NCI-H526 (cell line): ENCODE measurements around the gene NSUN2.

Experiments used
- DNase-seq, 2 experiments: peaks; one replicate each; lab custom pipeline; 2025; lab: John Stamatoyannopoulos, UW

Gene NSUN2

GRCh38 chr5:6604341-6604740 is 28.5 kb downstream of the NSUN2 start:
- no peak for DNase-seq

GRCh38 chr5:6603643-6604042 is 29.2 kb downstream of the NSUN2 start:
- no peak for DNase-seq

- no peak for DNase-seq
Observed at GRCh38 chr5:6602441-6602840, 30.4 kb downstream of the NSUN2 start.

- no peak for DNase-seq
Observed at GRCh38 chr5:6601816-6602215, 31.0 kb downstream of the NSUN2 start.

GRCh38 chr5:6601271-6601670 is 31.6 kb downstream of the NSUN2 start:
- no peak for DNase-seq

- no peak for DNase-seq
Observed at GRCh38 chr5:6599739-6600138, 33.1 kb downstream of the NSUN2 start.

- no peak for DNase-seq
Observed at GRCh38 chr5:6598351-6598900, 34.4 kb downstream of the NSUN2 start.

GRCh38 chr5:6597557-6597956 is 35.3 kb downstream of the NSUN2 start:
- no peak for DNase-seq

GRCh38 chr5:6596388-6596787 is 36.5 kb downstream of the NSUN2 start:
- no peak for DNase-seq

GRCh38 chr5:6595405-6595804 is 37.4 kb downstream of the NSUN2 start:
- peak; percentile 95 for DNase-seq

GRCh38 chr5:6594066-6594465 is 38.8 kb downstream of the NSUN2 start:
- DNase-seq = no peak

- DNase-seq = no peak
Observed at GRCh38 chr5:6593148-6594016, 39.5 kb downstream of the NSUN2 start.

GRCh38 chr5:6592601-6593000 is 40.2 kb downstream of the NSUN2 start:
- no peak for DNase-seq

- DNase-seq = no peak
Observed at GRCh38 chr5:6591671-6592288, 41.1 kb downstream of the NSUN2 start.

GRCh38 chr5:6590581-6590980 is 42.3 kb downstream of the NSUN2 start:
- no peak for DNase-seq

- DNase-seq = no peak
Observed at GRCh38 chr5:6587171-6587570, 45.7 kb downstream of the NSUN2 start.

GRCh38 chr5:6586647-6587042 is 46.2 kb downstream of the NSUN2 start:
- no peak for DNase-seq

- DNase-seq = no peak
Observed at GRCh38 chr5:6585939-6586646, 46.8 kb downstream of the NSUN2 start.

GRCh38 chr5:6585168-6585567 is 47.7 kb downstream of the NSUN2 start:
- no peak for DNase-seq

GRCh38 chr5:6584727-6585126 is 48.1 kb downstream of the NSUN2 start:
- DNase-seq = no peak

GRCh38 chr5:6584101-6584645 is 48.7 kb downstream of the NSUN2 start:
- no peak for DNase-seq
